Stimulated activated CD4-positive, alpha-beta T cell treated with anti-CD3 and anti-CD28 coated beads, Interleukin-1b, Interleukin-23, amount 100 ng/mL, for 48 hours (primary cell): ENCODE measurements around the gene SLC35A3.
"Not testable (repeated sequence)": the region's sequence is repeated elsewhere in the genome, so short reads cannot be mapped to it uniquely, and the experiment has no call there.

Source experiments
- DNase-seq: peaks from one replicate; pipeline ENCODE4 v3.0.0-alpha.2; 2020

SLC35A3 gene

GRCh38 chr1:99975529-99975928, 5.7 kb downstream of the SLC35A3 start:
- DNase-seq: no peak

- DNase-seq: not testable (repeated sequence)
Measured at GRCh38 chr1:99977326-99977725, 7.5 kb downstream of the SLC35A3 start.

- no peak for DNase-seq
Measured at GRCh38 chr1:99978218-99978617, 8.4 kb downstream of the SLC35A3 start.

- no peak for DNase-seq
Measured at GRCh38 chr1:99979091-99979490, 9.3 kb downstream of the SLC35A3 start.

GRCh38 chr1:99980928-99981327, 11.1 kb downstream of the SLC35A3 start:
- no peak for DNase-seq

GRCh38 chr1:99986656-99987225, 16.9 kb downstream of the SLC35A3 start:
- no peak for DNase-seq

- no peak for DNase-seq
Measured at GRCh38 chr1:99988210-99988765, 18.5 kb downstream of the SLC35A3 start.

- no peak for DNase-seq
Measured at GRCh38 chr1:99992044-99992722, 22.4 kb downstream of the SLC35A3 start.

- DNase-seq: no peak
Measured at GRCh38 chr1:99992760-99993467, 23.1 kb downstream of the SLC35A3 start.

- no peak for DNase-seq
Measured at GRCh38 chr1:99993468-99993845, 23.7 kb downstream of the SLC35A3 start.

- no peak for DNase-seq
Measured at GRCh38 chr1:99994496-99994895, 24.7 kb downstream of the SLC35A3 start.

GRCh38 chr1:99996951-99997350, 27.2 kb downstream of the SLC35A3 start:
- no peak for DNase-seq

GRCh38 chr1:100001462-100001861, 31.7 kb downstream of the SLC35A3 start:
- DNase-seq: no peak

- no peak for DNase-seq
Measured at GRCh38 chr1:100005424-100005823, 35.6 kb downstream of the SLC35A3 start.

- no peak for DNase-seq
Measured at GRCh38 chr1:100006688-100007087, 36.9 kb downstream of the SLC35A3 start.

- DNase-seq: no peak
Measured at GRCh38 chr1:100009458-100009857, 39.7 kb downstream of the SLC35A3 start.

GRCh38 chr1:100010804-100011203, 41.0 kb downstream of the SLC35A3 start:
- DNase-seq: no peak

- DNase-seq: no peak
Measured at GRCh38 chr1:100019220-100019619, 49.4 kb downstream of the SLC35A3 start.

GRCh38 chr1:100023482-100023881, 53.7 kb downstream of the SLC35A3 start:
- no peak for DNase-seq

GRCh38 chr1:100027212-100027611, 57.4 kb downstream of the SLC35A3 start:
- DNase-seq: no peak

- DNase-seq: no peak
Measured at GRCh38 chr1:100028765-100029164, 59.0 kb downstream of the SLC35A3 start.

- no peak for DNase-seq
Measured at GRCh38 chr1:100034470-100034869, 64.7 kb downstream of the SLC35A3 start.

- DNase-seq: no peak
Measured at GRCh38 chr1:100035214-100035613, 65.4 kb downstream of the SLC35A3 start.
